HG03108 (cell line): ENCODE data around the gene GPRIN2.
"Not testable (repeated sequence)": the region's sequence is repeated elsewhere in the genome, so short reads cannot be mapped to it uniquely, and the experiment has no call there.

Source experiments
- ATAC-seq: cut with Tn5 transposase; IDR thresholded peaks from one replicate; pipeline ENCODE4 v1.9.1; 2021; ENCODE audit warnings: moderate library complexity; ENCODE audit not compliant: unreplicated experiment

GPRIN2 gene

GRCh38 chr10:46523119-46523961, 33.1 kb downstream of the GPRIN2 start:
- ATAC-seq: no peak

GRCh38 chr10:46522295-46523118, 34.0 kb downstream of the GPRIN2 start:
- no peak for ATAC-seq

GRCh38 chr10:46520941-46521340, 35.5 kb downstream of the GPRIN2 start:
- ATAC-seq: no peak

- no peak for ATAC-seq
Measured at GRCh38 chr10:46520381-46520780, 36.1 kb downstream of the GPRIN2 start.

- no peak for ATAC-seq
Measured at GRCh38 chr10:46518028-46518725, 38.3 kb downstream of the GPRIN2 start.

- ATAC-seq: no peak
Measured at GRCh38 chr10:46517541-46517940, 38.9 kb downstream of the GPRIN2 start.

- no peak for ATAC-seq
Measured at GRCh38 chr10:46516660-46517416, 39.6 kb downstream of the GPRIN2 start.

GRCh38 chr10:46515793-46516192, 40.7 kb downstream of the GPRIN2 start:
- ATAC-seq: no peak

- no peak for ATAC-seq
Measured at GRCh38 chr10:46515366-46515765, 41.1 kb downstream of the GPRIN2 start.

GRCh38 chr10:46514899-46515298, 41.6 kb downstream of the GPRIN2 start:
- no peak for ATAC-seq

- no peak for ATAC-seq
Measured at GRCh38 chr10:46514431-46514861, 42.0 kb downstream of the GPRIN2 start.

- ATAC-seq: not testable (repeated sequence)
Measured at GRCh38 chr10:46513333-46513732, 43.1 kb downstream of the GPRIN2 start.

GRCh38 chr10:46512725-46513124, 43.7 kb downstream of the GPRIN2 start:
- not testable (repeated sequence) for ATAC-seq

GRCh38 chr10:46512002-46512401, 44.5 kb downstream of the GPRIN2 start:
- ATAC-seq: not testable (repeated sequence)
